H1 (cell line): ENCODE measurements around the gene SGO2. TPM values are rescaled to one million over a fixed set of nuclear protein-coding genes. Genes with fewer than 3 reads are reported as not detected.

Source experiments
- CTCF ChIA-PET: fragments of 300-600 bp; sonication (Branson Sonifier 250); formaldehyde crosslinking; loops from one replicate; lab custom pipeline; 2021; ENCODE audit not compliant: partially characterized antibody; lab: Charles Lee
- POLR2A ChIA-PET: fragments of 300-600 bp; sonication (Branson Sonifier 250); formaldehyde crosslinking; loops from one replicate; lab custom pipeline; 2021; ENCODE audit warnings: inconsistent platforms; ENCODE audit not compliant: partially characterized antibody; lab: Charles Lee
- DNase-seq, 2 experiments: peaks; one replicate each; pipeline versions ENCODE4 v3.0.0 to v3.0.0-alpha.2; 2010 to 2022; ENCODE audit warnings: low spot score in 2 of 2, low read depth in 1 of 2, mixed read lengths in 1 of 2
- FAIRE-seq: peaks from 2 replicates; lab custom pipeline; 2011; peaks lifted over from hg19 to GRCh38; lab: Jason Lieb, UNC
- H2AFZ ChIP-seq: 2 replicates; pipeline ENCODE4 v1.8.1; 2012; ENCODE audit warnings: low read length, inconsistent platforms
- H2AK5ac ChIP-seq: 2 replicates; pipeline ENCODE4 v1.6.1; 2013; ENCODE audit warnings: low read depth, low read length
- H2BK120ac ChIP-seq: replicated peaks from 2 replicates; pipeline ENCODE3; 2013; ENCODE audit warnings: low read depth, low read length, inconsistent platforms
- H2BK12ac ChIP-seq: 2 replicates; pipeline ENCODE4 v1.6.1; 2013; ENCODE audit warnings: low read depth, low read length
- H2BK15ac ChIP-seq: 2 replicates; pipeline ENCODE4 v1.6.1; 2013; ENCODE audit warnings: low read length
- H2BK20ac ChIP-seq: 2 replicates; pipeline ENCODE4 v1.6.1; 2013; ENCODE audit warnings: low read length
- H2BK5ac ChIP-seq: 2 replicates; pipeline ENCODE4 v1.6.1; 2013; ENCODE audit warnings: low read depth, low read length
- H3K14ac ChIP-seq: 2 replicates; pipeline ENCODE4 v1.6.1; 2013; ENCODE audit warnings: inconsistent platforms; ENCODE audit not compliant: insufficient read length
- H3K18ac ChIP-seq: 2 replicates; pipeline ENCODE4 v1.6.1; 2013; ENCODE audit warnings: low read length; ENCODE audit errors: extremely low read depth
- H3K23ac ChIP-seq: 2 replicates; pipeline ENCODE4 v1.6.1; 2013; ENCODE audit warnings: inconsistent platforms; ENCODE audit not compliant: insufficient read length
- H3K23me2 ChIP-seq: 2 replicates; pipeline ENCODE4 v1.6.1; 2013; ENCODE audit warnings: low read depth, low read length
- H3K27ac ChIP-seq: 2 replicates; pipeline ENCODE4 v1.6.1; 2011; ENCODE audit warnings: low read depth, low read length, inconsistent platforms
- H3K27me3 ChIP-seq, 4 experiments: replicated peaks in 1 of 4; 1 replicate in 1 of 4; 2 replicates in 3 of 4; pipeline versions ENCODE4 v1.6.1 to v1.8.1; 2011 to 2013; ENCODE audit warnings: low read length in 3 of 4, mild to moderate bottlenecking in 3 of 4, inconsistent platforms in 2 of 4, mixed read lengths in 2 of 4, moderate library complexity in 1 of 4; ENCODE audit not compliant: control insufficient read depth in 3 of 4, insufficient read depth in 3 of 4; ENCODE audit errors: extremely low read depth in 1 of 4
- H3K36me3 ChIP-seq, 4 experiments: 2 replicates each; pipeline versions ENCODE4 v1.6.1 to v1.8.1; 2011 to 2013; ENCODE audit warnings: mild to moderate bottlenecking in 4 of 4, low read length in 3 of 4, moderate library complexity in 2 of 4, control low read depth in 1 of 4, inconsistent platforms in 1 of 4; ENCODE audit not compliant: insufficient read depth in 4 of 4, control insufficient read depth in 2 of 4
- H3K4ac ChIP-seq: replicated peaks from 2 replicates; pipeline ENCODE3; 2013; ENCODE audit warnings: low read length, low read depth, mixed read lengths, inconsistent platforms; ENCODE audit not compliant: insufficient read length
- H3K4me1 ChIP-seq, 4 experiments: replicated peaks in 1 of 4; 1 replicate in 1 of 4; 2 replicates in 3 of 4; pipeline versions ENCODE4 v1.6.1 to v1.8.1; 2011 to 2013; ENCODE audit warnings: low read length in 3 of 4, inconsistent platforms in 2 of 4, mixed read lengths in 1 of 4; ENCODE audit not compliant: insufficient read depth in 4 of 4, control insufficient read depth in 3 of 4
- H3K4me2 ChIP-seq, 2 experiments: 2 replicates each; pipeline versions ENCODE4 v1.6.1 to v1.8.1; 2011 to 2013; ENCODE audit warnings: low read depth in 2 of 2, low read length in 2 of 2, control low read depth in 1 of 2, inconsistent platforms in 1 of 2, mild to moderate bottlenecking in 1 of 2; ENCODE audit not compliant: insufficient read depth in 1 of 2
- H3K4me3 ChIP-seq, 4 experiments: fragments of 200-600, 300-600 bp in 1 of 4; sonication (generic), shearing (Covaris generic), sonication (Bioruptor Twin) in 1 of 4; 2 replicates each; pipeline versions ENCODE4 v1.5.1 to v1.8.1; 2011 to 2016; ENCODE audit warnings: low read length in 4 of 4, low read depth in 3 of 4, control low read depth in 2 of 4, inconsistent platforms in 2 of 4, mild to moderate bottlenecking in 2 of 4, mixed read lengths in 1 of 4, moderate library complexity in 1 of 4; ENCODE audit not compliant: insufficient read depth in 2 of 4; ENCODE audit errors: extremely low read depth in 1 of 4
- H3K56ac ChIP-seq: replicated peaks from 2 replicates; pipeline ENCODE3; 2013; ENCODE audit warnings: low read depth, mild to moderate bottlenecking, mixed read lengths, low read length, inconsistent platforms; ENCODE audit not compliant: insufficient read length
- H3K79me1 ChIP-seq: 2 replicates; pipeline ENCODE4 v1.6.1; 2013; ENCODE audit warnings: low read depth, low read length, control low read depth
- H3K79me2 ChIP-seq, 2 experiments: 2 replicates each; pipeline versions ENCODE4 v1.6.1 to v1.8.1; 2012 to 2013; ENCODE audit warnings: low read length in 2 of 2, mild to moderate bottlenecking in 2 of 2, inconsistent platforms in 1 of 2; ENCODE audit not compliant: insufficient read depth in 2 of 2, control insufficient read depth in 1 of 2
- H3K9ac ChIP-seq, 4 experiments: replicated peaks in 1 of 4; 1 replicate in 1 of 4; 2 replicates in 3 of 4; pipeline versions ENCODE4 v1.6.1 to v1.8.1; 2011 to 2013; ENCODE audit warnings: low read depth in 3 of 4, low read length in 3 of 4, control low read depth in 2 of 4, mild to moderate bottlenecking in 2 of 4, moderate library complexity in 2 of 4, inconsistent platforms in 1 of 4; ENCODE audit errors: extremely low read depth in 1 of 4
- H3K9me3 ChIP-seq, 2 experiments: 2 replicates each; pipeline versions ENCODE4 v1.6.1 to v1.8.1; 2012 to 2013; ENCODE audit warnings: mild to moderate bottlenecking in 2 of 2, moderate library complexity in 2 of 2, control low read depth in 1 of 2, inconsistent platforms in 1 of 2, low read depth in 1 of 2, low read length in 1 of 2, mixed read lengths in 1 of 2; ENCODE audit not compliant: insufficient read depth in 2 of 2
- H4K20me1 ChIP-seq, 2 experiments: replicated peaks in 1 of 2; 2 replicates each; pipeline versions ENCODE3 to v1.8.1; 2011 to 2013; ENCODE audit warnings: inconsistent platforms in 2 of 2, low read length in 2 of 2, mild to moderate bottlenecking in 1 of 2; ENCODE audit not compliant: insufficient read depth in 2 of 2, control insufficient read depth in 1 of 2
- H4K5ac ChIP-seq: 2 replicates; pipeline ENCODE4 v1.6.1; 2013; ENCODE audit warnings: low read length, low read depth, mixed read lengths, inconsistent platforms; ENCODE audit not compliant: insufficient read length
- H4K8ac ChIP-seq: 2 replicates; pipeline ENCODE4 v1.8.0; 2013; ENCODE audit warnings: mild to moderate bottlenecking, moderate library complexity, low read length, inconsistent platforms; ENCODE audit not compliant: insufficient read depth; ENCODE audit errors: extremely low read depth
- H4K91ac ChIP-seq: replicated peaks from 2 replicates; pipeline ENCODE3; 2013; ENCODE audit warnings: low read length, mixed read lengths, inconsistent platforms; ENCODE audit not compliant: insufficient read length
- CHD1 ChIP-seq: IDR thresholded peaks from 2 replicates; pipeline ENCODE4 v1.6.1; 2012; ENCODE audit warnings: low read depth, low read length, improper control_type of control experiment
- CHD2 ChIP-seq: IDR thresholded peaks from 2 replicates; pipeline ENCODE4 v1.6.1; 2012; ENCODE audit warnings: low read length, improper control_type of control experiment
- CTBP2 ChIP-seq: IDR thresholded peaks from 2 replicates; pipeline ENCODE4 v1.7.0; 2011; ENCODE audit warnings: borderline replicate concordance, mild to moderate bottlenecking, moderate library complexity, mixed read lengths, low read length; ENCODE audit not compliant: insufficient read depth, insufficient read length
- EGR1 ChIP-seq: IDR thresholded peaks from 2 replicates; pipeline ENCODE4 v1.6.1; 2011; ENCODE audit warnings: low read depth, low read length, borderline replicate concordance
- FOSL1 ChIP-seq: IDR thresholded peaks from 2 replicates; pipeline ENCODE4 v1.6.1; 2011; ENCODE audit warnings: mild to moderate bottlenecking, low read depth, low read length, moderate library complexity; ENCODE audit not compliant: insufficient read depth
- GTF2F1 ChIP-seq: IDR thresholded peaks from 2 replicates; pipeline ENCODE4 v1.6.1; 2012; ENCODE audit warnings: low read depth, low read length, improper control_type of control experiment, borderline replicate concordance
- KDM5A ChIP-seq: fragments of 200-600 bp; IDR thresholded peaks from 2 replicates; pipeline ENCODE4 v1.7.1; 2012; ENCODE audit warnings: mild to moderate bottlenecking, low read length, inconsistent platforms, mixed read lengths
- POLR2AphosphoS5 ChIP-seq: IDR thresholded peaks from 2 replicates; pipeline ENCODE4 v1.6.1; 2011; ENCODE audit warnings: low read depth, low read length
- POU5F1 ChIP-seq: IDR thresholded peaks from 2 replicates; pipeline ENCODE4 v1.6.1; 2011; ENCODE audit warnings: low read depth, mild to moderate bottlenecking, low read length, moderate library complexity
- RNF2 ChIP-seq: fragments of 200-900, 300-1000 bp; sonication (generic); IDR thresholded peaks from 2 replicates; pipeline ENCODE4 v1.7.1; 2016; ENCODE audit warnings: borderline replicate concordance, low read depth, mild to moderate bottlenecking, antibody characterized with exemption, low read length; ENCODE audit not compliant: poor library complexity, severe bottlenecking; ENCODE audit errors: missing control alignments
- RXRA ChIP-seq: IDR thresholded peaks from 2 replicates; pipeline ENCODE4 v1.6.1; 2011; ENCODE audit warnings: low read depth, mild to moderate bottlenecking, low read length, moderate library complexity; ENCODE audit not compliant: insufficient read depth
- SIN3A ChIP-seq, 2 experiments: IDR thresholded peaks in 1 of 2; conservative IDR thresholded peaks in 1 of 2; 2 replicates each; pipeline ENCODE4 v1.6.1; 2011 to 2012; ENCODE audit warnings: low read length in 2 of 2, improper control_type of control experiment in 1 of 2, low read depth in 1 of 2, mild to moderate bottlenecking in 1 of 2
- WGBS, 2 experiments: shearing (Covaris generic) in 1 of 2; methylation state at CpG; one replicate each; pipeline versions ENCODE4 v1.1.6 to v1.1.7; 2013 to 2015; ENCODE audit warnings: low lambda C conversion rate in 2 of 2, mixed read lengths in 2 of 2, inconsistent platforms in 1 of 2, low coverage in 1 of 2, missing lambda C conversion rate in 1 of 2; ENCODE audit not compliant: insufficient replicate concordance in 2 of 2, insufficient coverage in 1 of 2, insufficient read length in 1 of 2; ENCODE audit errors: extremely low coverage in 1 of 2, missing lambda C conversion rate in 1 of 2; 5-methylcytosine and 5-hydroxymethylcytosine counted together
- polyA plus RNA-seq, 7 experiments: library from polyadenylated mRNA; depleted of rRNA in 3 of 7; stranded (reverse) in 5 of 7; unstranded in 2 of 7; fragments of >200 nt in 5 of 7; fragments of 200-250 nt in 2 of 7; gene quantifications; 1 replicate in 5 of 7; 2 replicates in 1 of 7; 4 replicates in 1 of 7; pipeline versions ENCODE4 v1.2.1 to v1.2.3, GENCODE V29; 2011 to 2013; ENCODE audit warnings: missing spikeins in 2 of 7, mixed read lengths in 2 of 7
- total RNA-seq: library from RNA; stranded (reverse); fragmentation: NEBNext Ultra II Directional; extraction: Animal tissue kit (Norgen Biotek cat#: 25700); gene quantifications from 2 replicates; pipeline ENCODE4 v1.2.1, GENCODE V29; 2021
- TF ChIP-seq, protein P1 (sequence below): IDR thresholded peaks from 2 replicates; pipeline ENCODE4 v1.6.1; 2012; ENCODE audit warnings: inconsistent platforms

Gene SGO2
- total and polyA plus RNA-seq, 2 of the 8 experiments (the other 6 are each of a cell fraction or from before 2014, with no cell fraction given) = 2.4 to 33.2 TPM

DNA sequence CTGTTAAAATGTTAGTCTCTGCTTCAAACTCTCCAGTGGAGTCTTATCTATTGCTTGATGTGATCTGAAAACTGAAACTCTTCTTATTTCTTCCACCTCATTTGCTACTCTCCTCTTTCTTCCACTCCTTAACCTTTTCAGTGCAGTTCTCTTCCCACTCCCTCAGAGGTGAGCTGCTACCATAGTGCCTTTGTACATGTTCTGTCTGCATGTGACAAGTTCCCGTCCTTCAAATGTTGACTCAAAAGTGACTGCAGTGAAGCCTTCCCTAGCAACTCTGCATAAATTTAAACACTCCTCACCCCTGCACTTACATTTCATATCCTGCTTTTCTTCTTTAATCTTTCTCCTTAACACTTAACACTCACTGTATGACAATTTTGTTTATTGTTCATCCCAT lies 12.1 kb downstream of the SGO2 start:
- no peak overlapping the region for H3K27ac ChIP-seq
- no peak overlapping the region for H4K91ac ChIP-seq
- no peak overlapping the region for H2BK15ac ChIP-seq
- no peak overlapping the region for H2AK5ac ChIP-seq
- DNase-seq (no peak), FAIRE-seq (no peak)
- CTCF ChIA-PET = no interaction called here
- no peaks in the 10 kb centered on the region for H3K79me2 ChIP-seq
- H4K20me1 ChIP-seq = no peaks in the 10 kb centered on the region
- H3K79me1 ChIP-seq = no peaks in the 10 kb centered on the region
- no peaks in the 10 kb centered on the region for H3K4me1 ChIP-seq
- no peak overlapping the region for H3K23ac ChIP-seq
- no peak overlapping the region for H3K9ac ChIP-seq
- no peak overlapping the region for H2BK120ac ChIP-seq
- no peaks in the 10 kb centered on the region for H3K27me3 ChIP-seq
- H4K5ac ChIP-seq = no peak overlapping the region
- no peak overlapping the region for H3K18ac ChIP-seq
- H2BK5ac ChIP-seq = no peak overlapping the region
- H3K4ac ChIP-seq = no peak overlapping the region
- no peak overlapping the region for H2BK12ac ChIP-seq
- H3K36me3 ChIP-seq = peaks cover 2 to 19% (median 11%) of the 10 kb centered on the region in 4 experiments; a peak in 5 of 8 replicates
- no peak overlapping the region for H3K14ac ChIP-seq
- no peak overlapping the region for H2BK20ac ChIP-seq
- 85% methylated on average over 1 of the region's 1 CpG; no CpG with 5 or more reads in 1 of the 2 experiments for WGBS, 2 experiments
- H3K56ac ChIP-seq = no peak overlapping the region
- no peaks in the 10 kb centered on the region for H3K23me2 ChIP-seq
- POLR2A ChIA-PET = interaction anchor here (0.6 kb wide), 1 partner anchor 623 kb away, joined by 4 read pairs; no protein-coding TSS in a partner anchor
- no peak overlapping the region for H3K4me2 ChIP-seq
- H2AFZ ChIP-seq = no peak overlapping the region
- H4K8ac ChIP-seq = no peak overlapping the region
- H3K4me3 ChIP-seq = no peak overlapping the region
- H3K9me3 ChIP-seq = no peaks in the 10 kb centered on the region
- TF ChIP-seq RXRA (no peak), CHD2 (no peak), EGR1 (no peak), CHD1 (no peak), KDM5A (no peak), GTF2F1 (no peak), SIN3A (conservative IDR thresholded peaks at IDR 0.05 in 1 of 2, IDR thresholded peaks at IDR 0.05 in 1 of 2; ENCODE audit: low read depth in 1 of 2, low read length in 2 of 2) (no peak), FOSL1 (no peak), POU5F1 (no peak), POLR2AphosphoS5 (no peak), CTBP2 (no peak), RNF2 (no peak)
- TF ChIP-seq, protein P1, sequence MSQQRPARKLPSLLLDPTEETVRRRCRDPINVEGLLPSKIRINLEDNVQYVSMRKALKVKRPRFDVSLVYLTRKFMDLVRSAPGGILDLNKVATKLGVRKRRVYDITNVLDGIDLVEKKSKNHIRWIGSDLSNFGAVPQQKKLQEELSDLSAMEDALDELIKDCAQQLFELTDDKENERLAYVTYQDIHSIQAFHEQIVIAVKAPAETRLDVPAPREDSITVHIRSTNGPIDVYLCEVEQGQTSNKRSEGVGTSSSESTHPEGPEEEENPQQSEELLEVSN = no peak
